K562 (cell line): ENCODE data around the gene SP6. TPM values are rescaled to one million over a fixed set of nuclear protein-coding genes. Genes with fewer than 3 reads are reported as not detected.

Experiments used
- ATAC-seq: fragments of 200-7000 bp; cut with Tn5 transposase; 3 replicates; pipeline ENCODE4 v1.9.1; 2020; ENCODE audit warnings: moderate library complexity
- BruUV-seq: library from RNA; stranded (reverse); fragments of 400-500 nt; replicated peaks from 2 replicates; lab custom pipeline; 2021; lab: Mats Ljungman, UMichigan
- CTCF ChIA-PET: fragments of 300-600 bp; formaldehyde crosslinking; extraction: SDS; loops from one replicate; lab custom pipeline; 2021; ENCODE audit warnings: low intra/inter-chr PET ratio; lab: Yijun Ruan, JAX
- POLR2A ChIA-PET: fragments of 300-600, 350-650 bp; sonication (Branson Sonifier 250); formaldehyde crosslinking; extraction: SDS; loops from one replicate; lab custom pipeline; 2021; ENCODE audit warnings: antibody characterized with exemption, inconsistent platforms; lab: Yijun Ruan, JAX
- DNase-seq, 4 experiments: peaks; one replicate each; pipeline versions ENCODE4 v3.0.0 to v3.0.0-alpha.2; 2011 to 2018; ENCODE audit warnings: low spot score in 3 of 4, mixed read lengths in 3 of 4; ENCODE audit errors: extremely low read depth in 1 of 4
- FAIRE-seq: peaks from 2 replicates; lab custom pipeline; 2011; peaks lifted over from hg19 to GRCh38; lab: Jason Lieb, UNC
- H2AFZ ChIP-seq: 2 replicates; pipeline ENCODE4 v1.6.0; 2011; ENCODE audit warnings: low read depth, low read length, control low read depth, inconsistent platforms
- H3K27ac ChIP-seq: fragments of 200-600 bp; 3 replicates; pipeline ENCODE4 v1.8.0; 2011; ENCODE audit warnings: low read depth, mild to moderate bottlenecking, control low read depth, inconsistent platforms, low read length, moderate library complexity, mixed read lengths; ENCODE audit errors: extremely low read depth
- H3K27me3 ChIP-seq, 2 experiments: fragments of 300-600 bp in 1 of 2; 2 replicates in 1 of 2; 3 replicates in 1 of 2; pipeline versions ENCODE4 v1.6.0 to v1.8.0; 2011; ENCODE audit warnings: inconsistent platforms in 2 of 2, low read length in 2 of 2, mild to moderate bottlenecking in 1 of 2, mixed read lengths in 1 of 2, moderate library complexity in 1 of 2; ENCODE audit not compliant: control insufficient read depth in 2 of 2, insufficient read depth in 2 of 2
- H3K36me3 ChIP-seq: fragments of 300-600 bp; 3 replicates; pipeline ENCODE4 v1.8.0; 2011; ENCODE audit warnings: mild to moderate bottlenecking, low read length, inconsistent platforms; ENCODE audit not compliant: control insufficient read depth, insufficient read depth
- H3K4me1 ChIP-seq, 2 experiments: fragments of 200-600 bp in 1 of 2; replicated peaks in 1 of 2; 2 replicates in 1 of 2; 3 replicates in 1 of 2; pipeline versions ENCODE4 v1.5.1 to v1.8.0; 2011; ENCODE audit warnings: inconsistent platforms in 2 of 2, low read length in 2 of 2, mild to moderate bottlenecking in 1 of 2, mixed read lengths in 1 of 2, moderate library complexity in 1 of 2; ENCODE audit not compliant: control insufficient read depth in 2 of 2, insufficient read depth in 2 of 2
- H3K4me2 ChIP-seq: 2 replicates; pipeline ENCODE4 v1.6.1; 2011; ENCODE audit warnings: low read length, control low read depth, inconsistent platforms, mixed read lengths; ENCODE audit not compliant: insufficient read depth
- H3K4me3 ChIP-seq: fragments of 200-600 bp; sonication (generic), shearing (Covaris generic); 2 replicates; pipeline ENCODE4 v1.5.1; 2016; ENCODE audit warnings: control low read depth, inconsistent platforms
- H3K79me2 ChIP-seq: fragments of 200-600 bp; 3 replicates; pipeline ENCODE4 v1.8.0; 2011; ENCODE audit warnings: low read length, inconsistent platforms; ENCODE audit not compliant: control insufficient read depth, insufficient read depth
- H3K9ac ChIP-seq, 2 experiments: 2 replicates each; pipeline versions ENCODE4 v1.6.0 to v1.6.1; 2011; ENCODE audit warnings: low read depth in 2 of 2, low read length in 2 of 2, control low read depth in 1 of 2, inconsistent platforms in 1 of 2, mild to moderate bottlenecking in 1 of 2, mixed read lengths in 1 of 2; ENCODE audit not compliant: insufficient read depth in 1 of 2
- H3K9me1 ChIP-seq: one replicate; pipeline ENCODE4 v1.6.0; 2011; ENCODE audit warnings: inconsistent platforms, mild to moderate bottlenecking, low read length, moderate library complexity; ENCODE audit not compliant: control insufficient read depth, insufficient read depth
- H3K9me3 ChIP-seq: replicated peaks from 2 replicates; pipeline ENCODE4 v1.5.1; 2011; ENCODE audit warnings: low read depth, low read length, inconsistent platforms; ENCODE audit not compliant: control insufficient read depth, insufficient read depth
- H4K20me1 ChIP-seq: replicated peaks from 2 replicates; pipeline ENCODE4 v1.6.1; 2011; ENCODE audit warnings: low read length, inconsistent platforms, mixed read lengths; ENCODE audit not compliant: control insufficient read depth, insufficient read depth
- BCOR ChIP-seq: fragments of 450-650 bp; IDR thresholded peaks from 2 replicates; pipeline ENCODE4 v1.6.1; 2016
- CBX1 ChIP-seq: sonication (generic); IDR thresholded peaks from 2 replicates; pipeline ENCODE4 v1.6.1; 2016; ENCODE audit warnings: antibody characterized with exemption, low read depth, mild to moderate bottlenecking
- CREB3 ChIP-seq: fragments of 450-650 bp; conservative IDR thresholded peaks from 2 replicates; pipeline ENCODE4 v1.6.1; 2016; ENCODE audit warnings: missing genetic modification characterization, low read depth, mild to moderate bottlenecking, missing compliant biosample characterization, moderate library complexity
- FIP1L1 ChIP-seq: fragments of 200-400 bp; formaldehyde crosslinking; IDR thresholded peaks from 2 replicates; pipeline ENCODE4 v1.6.1; 2018; ENCODE audit warnings: mild to moderate bottlenecking, low read depth, low read length; ENCODE audit not compliant: poor library complexity, severe bottlenecking
- KDM1A ChIP-seq, 2 experiments: fragments of 450-650 bp; IDR thresholded peaks; 2 replicates each; pipeline ENCODE4 v1.6.1; 2016; ENCODE audit warnings: mild to moderate bottlenecking in 2 of 2
- MCM5 ChIP-seq: fragments of 450-650 bp; IDR thresholded peaks from 2 replicates; pipeline ENCODE4 v1.6.1; 2016; ENCODE audit warnings: low read depth
- NFIC ChIP-seq: fragments of 450-650 bp; IDR thresholded peaks from 2 replicates; pipeline ENCODE4 v1.6.1; 2017; ENCODE audit warnings: mild to moderate bottlenecking, inconsistent platforms
- RBM25 ChIP-seq: fragments of 200-400 bp; formaldehyde crosslinking; IDR thresholded peaks from 2 replicates; pipeline ENCODE4 v1.6.1; 2018; ENCODE audit warnings: low read length, low read depth, moderate library complexity; ENCODE audit not compliant: severe bottlenecking
- SETDB1 ChIP-seq: IDR thresholded peaks from one replicate; pipeline ENCODE4 v1.6.1; 2012; ENCODE audit warnings: low read length, control low read depth, inconsistent platforms
- SIX5 ChIP-seq, 2 experiments: IDR thresholded peaks; 2 replicates each; pipeline ENCODE4 v1.6.1; 2011; ENCODE audit warnings: low read length in 2 of 2, borderline replicate concordance in 1 of 2, low read depth in 1 of 2, mild to moderate bottlenecking in 1 of 2, moderate library complexity in 1 of 2; ENCODE audit not compliant: insufficient read depth in 1 of 2
- UBTF ChIP-seq, 2 experiments: IDR thresholded peaks; 2 replicates each; pipeline ENCODE4 v1.6.1; 2012; ENCODE audit warnings: improper control_type of control experiment in 2 of 2, low read depth in 2 of 2, low read length in 2 of 2, borderline replicate concordance in 1 of 2
- ZFP91 ChIP-seq: sonication (generic); formaldehyde crosslinking; IDR thresholded peaks from 2 replicates; pipeline ENCODE4 v1.8.0; 2022; ENCODE audit warnings: mild to moderate bottlenecking, missing genetic modification reagents
- ZSCAN32 ChIP-seq: fragments of 450-650 bp; formaldehyde crosslinking; IDR thresholded peaks from 2 replicates; pipeline ENCODE4 v1.4.0; 2020; ENCODE audit warnings: mild to moderate bottlenecking, moderate library complexity
- WGBS: fragments of 100-300 bp; shearing (Covaris generic); methylation state at CpG from one replicate; pipeline ENCODE4 v1.1.6; 2016; ENCODE audit warnings: low coverage, mixed read lengths; ENCODE audit not compliant: insufficient coverage; ENCODE audit errors: missing lambda C conversion rate; 5-methylcytosine and 5-hydroxymethylcytosine counted together
- in situ Hi-C: fragments of 300-500 bp; cut with MboI; formaldehyde crosslinking; loops from 4 replicates; pipeline ENCODE4 v1.15.0; 2018; ENCODE audit warnings: inconsistent platforms, mixed read lengths
- intact Hi-C: fragments of 100-400 bp; cut with micrococcal nuclease; formaldehyde crosslinking; loops from 2 replicates; pipeline ENCODE4 v1.14.2; 2022
- polyA plus RNA-seq, 8 experiments: library from polyadenylated mRNA; depleted of rRNA in 4 of 8; stranded (reverse) in 5 of 8; unstranded in 3 of 8; fragments of >200 nt; fragmentation: Nextera tagmentation in 2 of 8; fragmentation: Illumina TruSeq in 1 of 8; extraction: Ambion mirVana in 2 of 8; extraction: Trizol in 1 of 8; gene quantifications; 2 replicates each; pipeline versions ENCODE4 v1.2.1 to v1.2.3, GENCODE V29; 2011 to 2014; ENCODE audit warnings: inconsistent platforms in 1 of 8, missing spikeins in 1 of 8
- total RNA-seq, 7 experiments: library from RNA; depleted of rRNA in 6 of 7; stranded (reverse); fragments of >200 nt in 6 of 7; fragmentation: Illumina TruSeq in 2 of 7; extraction: Trizol in 2 of 7; gene quantifications; 2 replicates each; pipeline versions ENCODE4 v1.2.1 to v1.2.3, GENCODE V29; 2011 to 2021; ENCODE audit warnings: low replicate concordance in 1 of 7

SP6 gene
- total and polyA plus RNA-seq, 9 of the 15 experiments (the other 6 are each of a cell fraction or from before 2014, with no cell fraction given) = 0.11 to 7.9 (median 2.2) TPM

GRCh38 chr17:47840001-47840741 lies 10.8 kb downstream of the SP6 start:
- CTCF ChIA-PET = interaction anchor here (1.6 to 5.9 kb wide), 4 partner anchors 13 to 107 kb away, joined by 4 to 171 read pairs (median 18); no protein-coding TSS in a partner anchor
- Histone ChIP-seq H3K4me1 (peaks cover 33 to 52% of the 10 kb centered on the region in 2 experiments), H3K9me1 (no peaks in the 10 kb centered on the region)
- no TSS peak for BruUV-seq
- TF ChIP-seq SETDB1 (no peak), CBX1 (no peak), ZSCAN32 (CRISPR knock-in tag) (no peak), UBTF (IDR thresholded peaks at IDR 0.05; ENCODE audit: borderline replicate concordance in 1 of 2, low read depth in 2 of 2, low read length in 2 of 2) (0 out of 4 replicates have a peak, but pooled peaks of 1 of the 2 experiments have one; percentile 6), MCM5 (no peak), RBM25 (peak; percentile 74), SIX5 (IDR thresholded peaks at IDR 0.05; ENCODE audit: borderline replicate concordance in 1 of 2, insufficient read depth in 1 of 2, low read depth in 1 of 2, low read length in 2 of 2) (no peak), CREB3 (no peak), BCOR (0 out of 2 replicates have a peak, but pooled peaks have one; percentile 68), ZFP91 (CRISPR knock-in tag) (0 out of 2 replicates have a peak, but pooled peaks have one; percentile 41), FIP1L1 (no peak), KDM1A (IDR thresholded peaks at IDR 0.05) (peak in 1 of 2 experiments; percentile 36; a peak in 1 of 4 replicates), NFIC (peak; percentile 76)
- TF ChIP-seq, all 486 proteins: peak for 6
- H3K9ac ChIP-seq = peak overlapping the region; percentile 84 to 93
- no peaks in the 10 kb centered on the region for H4K20me1 ChIP-seq
- ATAC-seq (no peak; the same call in 2 of the 3 replicates), FAIRE-seq (peak; percentile 52), DNase-seq (no peak)
- H3K9me3 ChIP-seq = no peaks in the 10 kb centered on the region
- POLR2A ChIA-PET = interaction anchor here (0.8 to 1.9 kb wide), 8 partner anchors 9 to 131 kb away, joined by 3 to 10 read pairs (median 5); partner anchors contain the start of genes CDK5RAP3, LRRC46 and MRPL10
- H3K36me3 ChIP-seq = peaks cover 20% of the 10 kb centered on the region; the same call in 1 of the 3 replicates
- H3K4me3 ChIP-seq = peak overlapping the region; percentile 91
- H2AFZ ChIP-seq = peak overlapping the region; percentile 99
- H3K27ac ChIP-seq = peak overlapping the region; percentile 75
- H3K27me3 ChIP-seq = no peaks in the 10 kb centered on the region
- intact Hi-C loops = loop anchor here (2.0 to 10.0 kb wide), 2 partner anchors 107 to 295 kb away; no protein-coding TSS in a partner anchor
- H3K4me2 ChIP-seq = peak overlapping the region; percentile 86
- 64% methylated on average over 14 of the region's 17 CpGs for WGBS
- in situ Hi-C loops = loop anchor here (5.0 kb wide), 2 partner anchors 52 to 177 kb away; no protein-coding TSS in a partner anchor
- peaks cover 12% of the 10 kb centered on the region for H3K79me2 ChIP-seq
